Inflammatory macrophage (primary cell): ENCODE data around the gene MAP3K12.
"Not testable (repeated sequence)": the region's sequence is repeated elsewhere in the genome, so short reads cannot be mapped to it uniquely, and the experiment has no call there.

Source experiments
- DNase-seq, 2 donors: peaks; one replicate each; pipeline ENCODE4 v3.0.0-alpha.2; 2020 to 2022

The MAP3K12 gene

DNA sequence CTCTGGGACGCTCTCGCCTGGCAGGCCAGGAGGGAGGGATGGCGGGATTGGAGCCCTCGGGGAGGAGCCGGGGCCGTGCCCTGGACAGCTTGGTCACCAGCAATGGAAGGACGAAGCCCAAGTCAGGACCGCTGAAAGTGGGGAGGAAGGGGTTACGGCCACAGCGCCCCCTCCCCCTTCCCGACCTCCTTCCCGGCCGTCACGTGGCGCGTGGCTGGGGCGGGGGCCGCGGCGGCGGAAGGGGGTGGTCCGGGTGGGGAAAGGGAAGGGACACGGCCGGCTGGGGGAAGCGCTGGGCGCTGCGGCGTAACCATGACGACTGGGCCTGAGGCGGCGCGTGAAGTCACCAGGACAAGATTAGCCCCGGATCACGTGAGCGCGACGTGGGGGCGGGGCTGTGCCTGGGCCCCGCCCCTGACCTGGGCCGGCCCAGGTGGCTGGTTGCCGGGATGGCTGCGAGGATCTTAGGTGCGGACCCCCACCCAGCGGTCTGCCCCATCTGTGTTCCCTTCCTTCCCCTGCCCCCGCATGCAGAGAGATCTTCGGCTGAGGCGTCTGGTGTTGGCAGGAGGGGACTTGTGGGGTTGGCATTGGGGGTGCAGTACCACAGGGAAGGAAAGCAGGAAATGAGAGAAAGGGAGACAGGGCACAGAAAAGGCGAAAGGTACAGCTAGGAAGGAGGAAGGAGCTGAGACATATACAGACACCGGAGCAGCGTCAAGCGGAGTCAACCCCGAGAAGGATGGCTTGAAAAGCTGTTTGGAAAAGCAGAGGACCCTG lies 6.2 kb downstream of the MAP3K12 start:
- DNase-seq, result peak; percentile 79 to 91

DNA sequence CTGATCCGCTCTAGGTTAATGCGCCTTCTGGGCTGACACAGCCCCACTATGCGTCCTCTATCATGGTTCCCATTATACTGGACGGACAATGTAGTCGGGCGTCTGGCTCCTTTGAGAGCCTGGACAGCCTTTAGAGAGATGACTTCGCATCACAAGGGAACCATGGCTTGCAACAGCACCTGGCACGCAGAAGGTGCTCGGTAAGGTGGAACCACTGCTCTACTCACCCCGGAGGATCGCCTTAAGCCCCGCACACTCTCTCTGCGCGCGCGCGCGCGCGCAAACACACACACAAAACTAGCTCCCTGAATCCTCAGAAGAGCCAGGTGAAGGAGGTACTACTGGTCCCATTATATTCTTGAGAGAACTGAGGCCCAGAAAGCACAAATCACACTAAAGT lies 7.1 kb downstream of the MAP3K12 start:
- DNase-seq, result no peak

DNA sequence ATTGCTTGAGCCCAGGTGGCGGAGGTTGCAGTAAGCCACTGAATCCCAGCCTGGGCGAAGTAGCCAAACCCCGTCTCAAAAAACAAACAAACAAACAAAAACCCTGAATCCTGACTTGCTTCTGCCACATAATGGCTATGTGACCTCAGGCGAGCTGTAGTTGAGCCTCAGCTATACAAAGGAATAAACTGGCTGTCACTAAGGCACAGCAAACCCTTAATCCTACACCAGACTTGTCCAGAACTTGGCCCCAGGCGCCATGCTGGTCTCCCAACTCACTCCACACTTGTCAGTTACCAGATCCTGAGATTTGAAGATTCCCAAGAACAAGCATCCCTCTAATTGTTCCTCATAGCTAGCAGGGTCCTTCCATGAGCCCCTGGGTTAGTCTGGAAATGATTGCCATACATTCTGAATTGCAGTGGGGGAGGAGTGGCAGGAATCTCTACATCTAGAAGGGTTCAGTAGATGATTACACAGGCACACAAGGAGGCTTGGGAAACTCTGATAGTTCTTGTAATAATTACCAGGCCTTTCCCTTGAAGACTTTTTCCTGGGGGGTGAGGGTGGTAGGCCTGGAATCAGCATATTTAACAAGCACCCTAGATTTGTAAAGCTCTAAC lies 9.9 kb downstream of the MAP3K12 start:
- DNase-seq, result no peak

DNA sequence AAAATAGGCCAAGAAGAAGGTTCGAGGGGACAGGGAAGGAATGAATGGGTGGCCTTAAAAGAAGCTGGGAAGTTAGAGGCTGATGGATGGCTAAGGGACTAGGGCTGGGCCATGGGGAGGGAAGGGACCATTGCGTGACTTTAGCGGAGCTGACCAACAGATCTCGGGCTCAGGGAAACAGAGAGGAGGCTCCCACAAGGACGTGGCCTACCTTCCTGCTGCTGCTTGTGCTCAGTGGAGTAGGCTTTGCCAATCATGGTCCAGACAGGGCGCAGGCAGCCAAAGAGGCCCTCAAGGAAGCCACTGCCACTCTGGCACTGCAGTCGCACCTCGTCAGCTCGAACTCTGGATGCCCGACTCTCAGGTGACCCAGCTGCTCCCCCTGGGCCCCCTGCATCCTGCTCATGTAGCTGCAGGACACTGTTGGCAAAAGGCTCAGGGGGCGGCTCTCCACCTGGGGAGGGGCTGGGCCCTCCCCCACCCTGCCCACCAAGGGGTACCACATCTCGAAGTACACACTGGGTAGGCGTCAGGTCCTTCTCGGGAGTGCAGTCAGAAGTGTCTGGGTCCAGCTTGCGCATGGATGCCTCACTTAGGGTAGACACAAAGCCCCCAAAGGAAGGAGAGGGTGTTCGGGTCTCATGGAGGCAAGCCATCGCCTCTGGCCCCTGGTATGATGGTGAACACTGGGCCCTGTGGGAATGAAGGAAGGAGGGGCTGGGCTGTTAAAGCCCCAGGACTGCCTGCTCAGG lies 12.3 kb downstream of the MAP3K12 start:
- no peak for DNase-seq

DNA sequence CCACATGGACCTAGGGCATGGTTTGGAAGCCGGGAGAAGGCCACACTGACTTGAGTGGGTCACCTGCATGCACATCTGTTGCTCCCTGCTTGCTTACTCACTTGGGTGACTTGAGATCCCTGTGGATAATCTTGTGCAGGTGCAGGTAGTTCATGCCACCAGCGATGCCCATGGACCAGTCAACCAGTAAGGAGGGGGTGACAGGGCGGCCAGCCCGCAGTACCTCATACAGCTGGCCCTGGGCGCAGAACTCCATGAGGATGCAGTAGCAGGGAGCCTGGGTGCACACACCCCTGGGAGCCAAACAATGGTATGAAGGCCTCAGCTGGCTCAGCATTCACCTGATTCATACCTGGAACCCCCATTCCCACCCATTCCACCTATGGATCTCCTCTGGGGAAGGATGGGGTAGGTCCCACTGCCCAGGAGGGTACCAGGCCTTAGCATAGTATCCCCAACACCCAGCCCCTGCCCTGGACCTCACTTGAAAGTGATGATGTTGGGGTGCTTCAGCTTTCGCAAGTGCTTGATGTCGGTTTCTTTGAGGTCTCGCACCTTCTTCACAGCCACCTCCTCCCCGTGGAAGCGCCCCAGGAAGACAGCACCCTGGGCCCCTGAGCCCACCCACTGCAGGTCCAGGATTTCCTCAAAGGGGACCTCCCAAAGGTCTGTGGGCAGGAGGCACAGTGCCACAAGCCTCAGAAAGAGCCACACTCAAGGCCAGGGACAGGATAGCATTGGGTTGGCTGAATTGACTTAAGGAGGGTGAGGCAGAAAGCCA lies 13.1 kb downstream of the MAP3K12 start:
- no peak for DNase-seq

DNA sequence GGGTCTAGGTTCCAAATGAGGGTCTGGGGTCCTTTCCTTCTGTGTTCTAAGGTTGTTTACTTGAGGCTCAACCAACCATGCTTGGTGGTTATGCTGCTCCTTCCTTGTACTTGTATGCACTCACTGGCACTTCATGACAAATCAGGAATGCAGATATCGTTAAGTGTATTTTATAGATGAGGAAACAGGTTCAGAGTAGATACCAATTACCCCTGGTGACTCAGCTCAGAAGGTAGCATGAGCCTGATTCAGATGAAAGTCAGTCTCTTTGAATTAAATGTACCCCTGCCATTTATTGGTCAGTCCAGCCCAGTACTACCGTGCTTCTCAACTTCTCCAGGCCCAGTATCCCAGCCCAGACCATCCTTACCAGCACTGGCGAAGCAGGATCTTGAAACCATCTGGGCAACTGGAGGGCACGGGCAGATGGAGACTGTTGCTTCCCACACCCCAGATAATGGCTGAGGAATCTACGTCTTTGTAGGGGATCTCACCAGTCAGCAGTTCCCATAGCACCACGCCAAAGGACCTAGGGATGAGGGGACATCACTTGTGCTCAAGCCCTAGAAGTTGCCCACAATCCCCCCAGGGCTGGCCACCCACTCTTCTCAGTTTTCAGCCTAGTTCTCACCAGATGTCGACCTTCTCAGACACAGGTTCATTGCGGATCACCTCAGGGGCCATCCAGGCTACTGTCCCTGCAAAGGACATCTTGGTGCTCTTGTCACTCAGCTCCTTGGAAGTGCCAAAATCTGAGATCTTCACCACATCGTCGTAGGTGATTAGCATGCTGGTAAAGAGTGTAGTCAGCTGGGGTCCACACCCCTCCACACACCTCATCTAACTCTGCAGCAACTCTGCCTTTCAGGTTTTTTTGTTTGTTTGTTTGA lies 14.3 kb downstream of the MAP3K12 start:
- DNase-seq, result no peak

DNA sequence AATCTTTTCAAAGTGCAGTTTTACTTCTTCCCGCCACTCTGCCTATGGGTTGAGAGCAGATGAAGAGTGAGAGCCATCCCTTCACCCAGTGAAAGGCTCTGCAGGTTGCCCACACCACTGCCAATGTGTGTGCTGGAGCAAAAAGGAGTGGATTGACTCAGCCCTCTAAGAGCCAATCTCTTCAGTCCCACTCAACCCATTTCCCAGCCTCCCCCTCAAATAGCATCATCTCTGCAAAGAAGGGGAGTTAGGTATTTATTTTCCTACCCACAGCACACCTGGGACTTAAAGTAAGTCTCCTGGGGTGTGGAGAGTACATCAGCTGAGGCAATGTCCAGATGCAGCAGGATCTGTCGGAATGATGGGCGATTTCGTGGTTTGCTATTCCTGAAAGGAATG lies 15.3 kb downstream of the MAP3K12 start:
- DNase-seq, result no peak

DNA sequence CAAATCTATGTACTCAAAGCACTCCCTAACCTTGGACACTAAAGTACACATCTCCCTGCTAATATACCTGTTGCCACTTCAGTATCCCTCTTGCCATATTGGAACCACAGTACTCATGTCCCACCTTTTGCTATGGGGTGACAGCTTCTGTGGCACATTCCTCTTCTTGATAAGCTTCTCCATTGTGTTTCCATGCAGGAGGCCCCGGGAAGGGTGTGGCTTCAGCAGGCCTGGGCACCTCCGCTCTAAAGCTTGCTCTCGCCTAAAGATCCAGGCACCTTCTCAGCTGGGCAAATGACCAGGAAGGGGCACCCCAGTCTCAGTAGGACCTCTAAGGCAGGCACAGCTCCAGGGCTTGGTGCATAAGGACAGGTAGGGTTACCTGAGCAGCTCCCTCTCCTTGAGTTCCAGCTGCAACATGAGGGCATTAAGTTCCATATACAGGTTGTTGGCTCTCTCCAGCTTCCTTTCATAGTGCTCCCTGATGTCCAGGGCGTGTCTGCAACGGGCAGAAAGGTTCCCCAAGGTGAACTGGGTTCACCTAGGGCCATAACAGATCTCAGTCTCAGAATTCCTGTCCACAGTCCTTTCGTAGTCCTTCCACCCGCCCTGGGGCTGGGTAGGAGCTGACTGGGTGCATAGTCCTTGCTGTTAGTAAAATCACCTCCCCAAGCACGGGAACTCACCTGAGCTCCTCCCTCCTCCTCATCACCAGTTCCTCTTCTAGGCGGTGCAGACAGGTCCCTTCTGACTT lies 15.9 kb downstream of the MAP3K12 start:
- no peak for DNase-seq

DNA sequence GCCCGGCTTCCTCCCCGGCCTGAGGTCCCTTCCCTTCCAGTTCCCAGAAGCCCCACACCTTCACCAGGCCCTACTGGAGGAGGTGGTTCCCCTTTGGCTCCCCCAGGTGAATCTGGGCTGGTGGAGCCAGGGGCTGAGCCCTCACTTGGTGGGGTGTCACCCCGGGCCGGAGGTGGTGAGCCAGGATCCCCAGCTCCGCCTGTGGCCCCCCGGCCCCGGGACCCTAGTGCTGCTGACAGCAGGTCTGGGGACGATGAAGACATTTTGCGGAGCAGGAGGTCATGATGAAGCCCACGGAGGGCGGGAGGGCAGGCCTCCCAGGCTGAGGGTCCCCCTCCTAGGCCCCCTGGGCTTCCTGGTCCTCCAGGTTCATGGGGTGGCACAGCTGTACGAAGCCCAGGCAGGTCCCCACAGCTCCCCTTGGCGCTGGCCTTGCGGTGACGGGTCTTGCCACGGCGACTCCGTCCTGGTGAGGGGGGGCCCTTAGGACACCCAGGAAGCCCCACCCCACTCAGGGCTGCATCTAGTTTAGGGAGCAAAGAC lies 16.6 kb downstream of the MAP3K12 start:
- DNase-seq, result no peak

DNA sequence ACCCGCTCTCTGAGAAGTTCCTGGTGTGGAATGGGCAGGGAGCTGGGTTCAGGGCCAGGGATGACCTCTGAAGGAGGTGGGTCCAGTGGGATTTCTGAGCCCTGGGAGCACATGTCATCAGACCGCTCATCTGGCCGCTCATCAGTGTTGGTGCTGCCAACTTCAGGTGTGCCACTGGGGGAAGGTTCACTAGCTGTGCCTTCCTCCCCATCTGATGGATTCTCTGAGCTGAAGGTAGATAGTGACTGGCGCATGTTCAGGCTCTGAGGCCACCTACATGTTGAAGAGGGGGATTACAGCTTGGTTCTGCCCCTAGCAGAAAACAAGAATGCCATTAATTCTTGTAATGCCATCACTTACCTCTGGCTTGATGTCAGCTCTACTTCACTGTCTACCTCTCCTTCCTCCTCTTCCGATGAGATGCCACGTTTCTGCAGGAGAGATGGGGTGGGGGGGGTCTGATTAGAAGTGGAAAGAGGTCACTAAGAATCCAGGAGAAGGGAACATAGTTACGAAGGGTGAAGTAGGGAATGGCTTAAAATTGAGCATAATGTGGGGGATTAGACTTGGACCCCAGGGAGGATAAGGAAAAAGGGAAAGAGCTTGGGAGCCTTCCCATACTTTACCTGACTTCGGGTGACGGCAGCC lies 17.2 kb downstream of the MAP3K12 start:
- no peak for DNase-seq

DNA sequence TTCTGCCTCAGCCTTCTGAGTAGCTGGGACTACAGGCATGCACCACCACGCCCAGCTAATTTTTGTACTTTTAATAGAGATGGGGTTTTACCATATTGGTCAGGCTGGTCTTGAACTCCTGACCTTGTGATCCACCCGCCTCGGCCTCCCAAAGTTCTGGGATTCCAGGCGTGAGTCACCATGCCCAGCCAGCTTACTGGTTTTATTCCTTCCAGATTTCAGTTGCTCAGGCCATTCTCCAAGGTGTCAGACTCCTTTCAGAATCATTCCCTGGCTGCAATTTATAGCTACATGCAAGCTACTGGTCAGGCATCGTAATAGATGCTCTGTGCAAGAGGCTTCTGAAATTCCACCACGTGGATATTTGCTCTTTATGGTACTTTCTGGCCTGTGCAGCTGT lies 17.8 kb downstream of the MAP3K12 start:
- DNase-seq, result not testable (repeated sequence)

DNA sequence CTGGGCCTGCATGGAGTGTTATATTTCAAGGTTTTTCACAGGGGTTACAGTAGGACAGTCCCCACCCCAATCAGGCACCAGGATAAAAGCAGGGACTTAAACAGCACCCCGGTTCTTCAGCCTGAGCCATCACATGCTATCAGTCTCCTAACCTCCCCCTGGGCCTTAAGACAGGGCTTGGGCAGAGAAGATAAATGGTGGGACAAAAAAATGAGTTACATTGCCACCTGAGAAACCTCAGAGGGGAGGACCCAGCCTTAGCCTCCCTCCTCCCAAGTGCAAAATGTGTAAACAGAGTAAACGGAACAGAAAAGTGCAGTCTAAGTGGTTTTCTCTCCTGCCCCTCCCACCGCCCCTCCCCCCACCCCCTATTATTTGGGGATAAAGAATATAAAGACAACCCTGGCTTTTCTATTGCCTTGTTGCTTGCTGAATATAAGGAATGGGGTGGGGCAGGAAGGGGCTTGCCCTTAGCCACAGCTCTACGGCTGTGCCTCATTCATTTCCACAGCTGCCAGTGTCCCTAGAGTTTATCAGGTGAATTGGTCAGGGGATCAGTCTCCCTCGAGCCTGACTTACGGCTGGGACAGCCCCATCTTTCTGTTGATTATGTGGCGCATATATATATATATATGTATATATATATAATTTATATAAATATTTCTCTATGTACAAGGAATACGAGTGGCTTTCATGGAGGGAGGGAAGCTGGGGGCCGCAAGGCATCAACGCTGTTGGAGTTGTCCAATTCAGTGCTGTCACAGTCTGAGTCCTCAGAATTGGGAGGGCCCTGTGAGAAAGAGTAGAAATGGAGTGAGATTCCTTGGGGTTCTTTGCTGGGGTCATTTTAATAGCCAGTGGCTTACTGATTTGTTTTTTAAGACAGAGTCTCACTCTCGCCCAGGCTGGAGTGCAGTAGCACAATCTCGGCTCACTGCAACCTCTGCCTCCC lies 18.5 kb downstream of the MAP3K12 start:
- DNase-seq, result no peak

DNA sequence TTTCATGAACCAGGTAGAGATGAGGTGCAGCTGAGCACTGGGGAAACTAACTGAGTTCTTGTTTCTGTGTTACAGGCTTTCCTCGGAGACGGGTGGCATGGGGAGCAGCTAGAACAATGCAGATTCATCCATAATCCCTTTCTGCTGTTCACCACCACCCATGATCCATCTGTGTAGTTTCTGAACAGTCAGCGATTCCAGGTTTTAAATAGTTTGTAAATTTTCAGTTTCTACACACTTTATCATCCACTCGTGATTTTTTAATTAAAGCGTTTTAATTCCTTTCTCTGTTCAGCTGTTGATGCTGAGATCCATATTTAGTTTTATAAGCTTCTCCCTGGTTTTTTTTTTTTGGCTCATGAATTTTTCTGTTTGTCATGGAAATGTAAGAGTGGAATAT lies 19.9 kb downstream of the MAP3K12 start:
- DNase-seq, result no peak

DNA sequence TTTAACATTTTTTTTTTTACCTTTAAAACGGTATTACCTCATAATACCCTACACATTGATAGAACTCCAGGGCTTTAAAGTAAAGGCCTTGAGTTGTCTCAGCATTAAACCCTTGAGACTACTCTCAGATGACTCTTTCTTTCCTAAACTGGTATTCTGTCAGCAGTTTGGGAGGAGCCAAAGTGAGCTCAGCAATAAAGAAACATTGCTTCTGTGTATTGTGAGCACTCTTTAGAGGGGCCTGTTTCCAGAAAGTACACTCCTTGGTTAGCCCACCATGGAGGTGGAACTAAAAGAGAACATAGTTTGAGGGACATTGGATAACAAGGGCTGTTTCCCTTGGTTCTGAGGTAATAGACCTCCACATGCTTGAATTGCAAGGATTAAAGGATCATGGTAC lies 20.4 kb downstream of the MAP3K12 start:
- no peak for DNase-seq

DNA sequence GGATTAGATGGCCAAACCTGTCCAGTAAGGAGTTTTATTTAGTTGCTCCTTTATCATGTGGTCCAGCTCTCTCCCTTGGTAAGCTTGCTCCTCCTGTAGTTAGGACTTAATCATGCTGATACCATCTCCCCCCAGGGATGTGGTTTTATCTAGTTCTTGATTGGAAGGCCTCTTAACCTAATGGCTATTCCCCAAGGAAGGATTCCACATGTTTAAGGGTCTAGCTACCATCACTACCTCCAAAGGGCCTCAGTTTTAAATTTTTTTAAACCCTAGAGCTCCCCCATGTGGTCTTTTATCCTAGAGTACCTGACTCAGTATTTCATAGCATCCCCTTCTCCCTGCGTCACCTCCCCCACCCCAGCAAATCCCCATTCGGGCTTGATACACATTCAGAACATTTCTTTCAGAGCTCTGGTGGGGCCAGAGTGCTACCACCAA lies 22.5 kb downstream of the MAP3K12 start:
- no peak for DNase-seq

DNA sequence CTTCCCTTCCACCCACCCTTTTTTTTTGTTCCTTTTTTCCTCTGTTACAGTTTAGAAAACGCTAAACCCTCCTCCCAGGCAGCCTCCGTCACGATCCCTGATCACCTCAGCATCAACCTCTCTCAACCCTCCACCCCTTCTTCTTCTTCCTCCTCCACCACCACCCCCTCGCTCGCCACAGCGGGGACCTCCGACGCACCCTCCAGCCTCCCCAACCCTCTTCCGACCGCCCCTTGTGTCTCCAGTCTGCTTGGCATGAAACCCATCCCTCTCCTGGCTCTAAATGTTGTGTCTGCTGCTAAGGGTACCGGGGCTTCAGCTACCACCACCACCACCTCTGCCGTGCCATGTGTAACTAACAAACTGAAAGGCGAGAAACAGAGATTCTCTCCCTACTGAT lies 24.4 kb downstream of the MAP3K12 start:
- DNase-seq, result peak; percentile 36 to 45

DNA sequence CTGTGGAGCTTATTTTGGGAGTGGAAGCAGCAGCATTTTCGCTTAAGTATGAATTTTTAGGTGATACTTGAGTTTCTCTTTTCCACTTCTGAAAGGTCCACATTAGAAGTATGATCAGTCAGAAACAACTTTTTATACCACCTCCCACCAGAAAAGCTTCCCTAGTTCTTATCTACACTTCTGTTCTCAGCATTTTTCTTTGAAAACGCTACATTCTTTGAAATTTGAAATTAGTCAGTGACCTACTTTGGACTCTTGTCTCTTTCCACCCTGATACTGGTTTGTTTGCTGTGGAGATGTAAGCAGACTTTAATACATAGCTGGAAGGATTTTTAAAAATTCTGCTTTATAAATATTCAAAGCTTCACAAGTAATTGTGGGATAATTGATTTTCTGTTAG lies 25.2 kb downstream of the MAP3K12 start:
- DNase-seq, result no peak

DNA sequence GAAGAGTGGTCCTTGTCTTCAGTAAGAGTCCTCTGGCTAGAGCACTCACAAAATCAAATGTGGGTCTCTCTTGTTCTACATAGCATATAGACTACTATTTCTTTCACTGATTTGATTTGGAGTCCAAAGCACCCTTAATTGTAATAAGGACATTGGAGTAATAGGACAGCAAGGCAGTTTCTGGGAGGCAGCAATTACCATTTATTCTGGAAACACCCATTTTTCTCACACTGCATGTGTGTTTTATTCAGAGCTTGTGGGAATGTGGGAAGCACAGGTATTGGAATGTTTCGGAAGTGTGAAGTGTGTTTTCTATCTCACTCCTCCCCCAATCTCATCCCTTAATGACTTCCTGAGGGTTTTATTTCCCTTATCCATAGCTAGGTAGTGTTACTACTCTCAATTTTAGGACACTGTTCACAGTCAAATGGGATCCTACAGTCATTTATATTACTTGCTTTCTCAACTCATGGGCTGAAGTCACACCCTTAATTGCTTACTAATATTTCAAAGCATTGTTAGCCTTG lies 27.1 kb downstream of the MAP3K12 start:
- DNase-seq, result no peak

DNA sequence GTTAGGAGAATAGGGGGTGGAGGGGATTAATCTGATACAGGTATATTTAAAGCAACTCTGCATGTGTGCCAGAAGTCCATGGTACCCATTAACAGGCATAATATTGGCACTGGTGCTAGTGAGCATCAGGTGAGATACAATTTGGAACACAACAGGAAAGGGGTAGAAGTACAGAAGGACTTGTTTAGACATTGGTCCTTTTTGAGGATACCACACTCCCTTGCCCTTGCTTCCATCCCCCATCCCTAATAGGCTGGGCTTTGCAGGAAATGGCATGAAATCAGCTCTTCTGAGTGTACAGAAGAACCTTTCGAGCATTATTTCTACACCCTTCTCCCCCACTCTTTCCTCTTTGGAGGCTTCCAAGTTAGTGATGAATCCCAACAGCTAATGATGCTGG lies 31.0 kb downstream of the MAP3K12 start:
- no peak for DNase-seq
